ENCODE data around the gene NASP.

- no peak for TF ChIP-seq CTCF (IDR thresholded peaks at IDR 0.05; ENCODE audit: low read depth, low read length)
- no peak for TF ChIP-seq POLR2A (IDR thresholded peaks at IDR 0.05; ENCODE audit: extremely low read depth, insufficient read length)
- no peak for TF ChIP-seq MAX (IDR thresholded peaks at IDR 0.05; ENCODE audit: low read depth, low read length)
Observed at GRCh38 chr1:45585110-45585426, 1.2 kb downstream of the NASP start.
